ENCODE data around the gene ANK3.

GRCh38 chr10:60320666-60321065 lies 69.0 kb downstream of the ANK3 start:
- no peak for TF ChIP-seq CTCF (IDR thresholded peaks at IDR 0.05)
- no peak for TF ChIP-seq POLR2AphosphoS5 (IDR thresholded peaks at IDR 0.05)
- TF ChIP-seq EP300 (IDR thresholded peaks at IDR 0.05): no peak

Measured in sigmoid colon (tissue), 4 donors.